Uterus (tissue), 4 donors: ENCODE data around the gene POLR1D. TPM values are rescaled to one million over a fixed set of nuclear protein-coding genes. Genes with fewer than 3 reads are reported as not detected.

Experiments used
- DNase-seq, 2 donors: peaks; one replicate each; pipeline ENCODE4 v3.0.0-alpha.2; 2019 to 2020
- H3K27ac ChIP-seq, 2 donors: fragments of 200-600 bp; sonication (generic); 1 replicate in 1 of 2; 2 replicates in 1 of 2; pipeline ENCODE4 v1.5.1; 2016 to 2018
- H3K27me3 ChIP-seq, 2 donors: fragments of 200-600 bp; sonication (generic); one replicate each; pipeline ENCODE4 v1.5.1; 2018 to 2019; ENCODE audit warnings: control low read depth in 1 of 2
- H3K36me3 ChIP-seq, 2 donors: fragments of 200-600 bp; sonication (generic); one replicate each; pipeline ENCODE4 v1.5.1; 2019; ENCODE audit warnings: control low read depth in 1 of 2
- H3K4me1 ChIP-seq, 2 donors: fragments of 200-600 bp; sonication (generic); one replicate each; pipeline ENCODE4 v1.5.1; 2018 to 2019; ENCODE audit warnings: control low read depth in 1 of 2
- H3K4me3 ChIP-seq, 2 donors: fragments of 200-600 bp; sonication (generic); 1 replicate in 1 of 2; 2 replicates in 1 of 2; pipeline ENCODE4 v1.5.1; 2018 to 2019; ENCODE audit warnings: mild to moderate bottlenecking in 1 of 2
- H3K9me3 ChIP-seq, 2 donors: fragments of 200-600 bp; sonication (generic); one replicate each; pipeline ENCODE4 v1.5.1; 2019; ENCODE audit warnings: control low read depth in 1 of 2
- CTCF ChIP-seq, 4 experiments: fragments of 200-600 bp in 2 of 4; fragments of 450-650 bp in 2 of 4; sonication (generic) in 2 of 4; IDR thresholded peaks; one replicate each; pipeline ENCODE4 v1.5.1; 2016 to 2019; ENCODE audit warnings: antibody characterized with exemption in 4 of 4, mild to moderate bottlenecking in 2 of 4, moderate library complexity in 1 of 4
- POLR2A ChIP-seq, 2 donors: fragments of 450-650 bp; IDR thresholded peaks; one replicate each; pipeline ENCODE4 v1.6.1; 2016; ENCODE audit warnings: antibody characterized with exemption in 2 of 2, mild to moderate bottlenecking in 1 of 2, moderate library complexity in 1 of 2
- intact Hi-C: fragments of 100-400 bp; cut with DNase I; formaldehyde crosslinking; loops from one replicate; pipeline ENCODE4 v1.15.1; 2023; ENCODE audit warnings: low total_unique reads
- total RNA-seq, 4 donors: library from RNA; depleted of rRNA in 3 of 4; stranded (reverse); fragments of >200 nt in 3 of 4; gene quantifications; one replicate each; pipeline versions ENCODE4 v1.1.0 to v1.2.4, GENCODE V29; 2014 to 2023
- donor health status: DM: yes; HTN: yes; CAD: no.

POLR1D gene
- total RNA-seq, 4 donors from 2014 or later, result 25.9 to 94.9 (median 64.0) TPM

DNA sequence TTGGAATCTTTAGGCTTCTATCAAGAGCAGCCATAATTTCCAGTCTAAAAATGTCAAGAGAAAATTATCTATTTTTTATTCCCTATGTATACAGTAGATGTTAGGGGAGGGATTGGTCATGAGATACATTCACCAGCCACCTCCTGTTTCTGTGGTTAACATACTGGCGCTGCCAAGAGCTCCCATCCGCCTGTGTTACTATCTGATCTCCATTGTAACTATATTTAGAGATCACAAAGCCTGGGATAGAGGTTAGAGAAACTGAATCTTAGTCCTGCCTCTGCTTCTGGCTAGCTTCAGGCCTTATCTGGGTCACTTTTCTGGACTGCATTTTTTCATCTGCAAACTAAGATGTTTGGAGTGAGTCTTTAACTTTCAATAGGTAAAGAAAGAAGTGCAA lies 46.3 kb downstream of the POLR1D start:
- TF ChIP-seq CTCF (IDR thresholded peaks at IDR 0.05) (no peak), POLR2A (IDR thresholded peaks at IDR 0.05) (no peak)
- Histone ChIP-seq H3K27me3 (no peaks in the 10 kb centered on the region), H3K9me3 (no peaks in the 10 kb centered on the region), H3K27ac (no peak overlapping the region), H3K4me1 (no peaks in the 10 kb centered on the region), H3K36me3 (no peaks in the 10 kb centered on the region), H3K4me3 (no peak overlapping the region)
- intact Hi-C loops, result no loop called here
- no peak for DNase-seq

DNA sequence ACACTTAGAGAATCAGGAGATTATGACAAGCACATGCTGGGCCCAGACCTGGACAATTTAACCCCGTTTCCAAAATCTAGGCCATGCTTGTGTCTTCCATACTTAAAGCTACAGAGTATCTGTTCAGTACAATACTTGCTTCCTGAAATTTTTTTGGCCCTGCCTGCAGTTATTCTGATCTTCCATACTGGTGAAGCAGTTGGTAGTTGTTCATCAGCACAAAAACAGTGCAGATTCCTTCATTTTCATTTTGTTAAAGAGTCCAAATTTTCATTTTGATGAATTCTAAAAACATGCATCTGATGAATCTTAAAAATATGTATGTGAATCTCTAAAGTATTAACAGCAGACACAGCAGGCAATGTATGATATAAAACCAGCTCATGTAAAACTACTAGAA lies 49.2 kb downstream of the POLR1D start:
- Histone ChIP-seq H3K4me1 (no peaks in the 10 kb centered on the region), H3K4me3 (no peak overlapping the region), H3K9me3 (no peaks in the 10 kb centered on the region), H3K27me3 (no peaks in the 10 kb centered on the region), H3K36me3 (no peaks in the 10 kb centered on the region), H3K27ac (no peak overlapping the region)
- intact Hi-C loops, result no loop called here
- no peak for TF ChIP-seq POLR2A (IDR thresholded peaks at IDR 0.05)
- TF ChIP-seq CTCF (IDR thresholded peaks at IDR 0.05), result no peak
- DNase-seq, result no peak

DNA sequence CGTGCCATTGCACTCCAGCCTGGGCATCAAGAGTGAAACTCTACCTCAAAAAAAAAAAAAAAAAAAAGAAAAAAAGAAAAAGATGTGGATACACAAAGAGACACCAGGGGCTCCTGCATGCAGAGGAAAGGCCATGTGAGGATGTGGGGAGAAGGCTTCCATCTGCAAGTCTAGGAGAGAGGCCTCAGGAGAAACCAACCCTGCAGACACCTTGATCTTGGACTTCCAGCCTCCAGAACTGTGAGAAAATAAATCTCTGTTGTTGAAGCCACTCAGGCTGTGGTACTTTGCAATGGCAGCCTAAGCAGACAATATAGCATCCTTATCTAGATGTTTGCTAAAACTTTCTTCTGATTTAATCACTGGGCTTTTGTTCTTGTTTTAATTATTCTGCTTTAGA lies 50.3 kb downstream of the POLR1D start:
- Histone ChIP-seq H3K36me3 (no peaks in the 10 kb centered on the region), H3K4me3 (no peak overlapping the region), H3K9me3 (no peaks in the 10 kb centered on the region), H3K4me1 (no peaks in the 10 kb centered on the region), H3K27me3 (no peaks in the 10 kb centered on the region), H3K27ac (no peak overlapping the region)
- no peak for DNase-seq
- intact Hi-C loops, result no loop called here
- no peak for TF ChIP-seq POLR2A (IDR thresholded peaks at IDR 0.05)
- no peak for TF ChIP-seq CTCF (IDR thresholded peaks at IDR 0.05)

Other genes with a start within 250 kb of the POLR1D start
- 100 to 1,000 TPM in 2 of 4 donors, 10 to 100 TPM in 2; 31.8 to 174 (median 98.3) TPM for gene GTF3A, start 197.3 kb upstream of the POLR1D start, total RNA-seq
- gene MTIF3, start 171.3 kb upstream of the POLR1D start, total RNA-seq, result 100 to 1,000 TPM in 1 of 4 donors, 10 to 100 TPM in 3; 14.6 to 102 (median 40.0) TPM
- gene LNX2, start 1.4 kb upstream of the POLR1D start, total RNA-seq, result 10 to 100 TPM in 1 of 4 donors, 1 to 10 TPM in 3; 1.5 to 13.2 (median 8.2) TPM
- not detected for gene GSX1, start 170.6 kb downstream of the POLR1D start, total RNA-seq